ENCODE data around the gene MTNR1B. TPM values are rescaled to one million over a fixed set of nuclear protein-coding genes. Genes with fewer than 3 reads are reported as not detected.

MTNR1B gene
- total RNA-seq, 1 donor from 2014 or later = not detected

DNA sequence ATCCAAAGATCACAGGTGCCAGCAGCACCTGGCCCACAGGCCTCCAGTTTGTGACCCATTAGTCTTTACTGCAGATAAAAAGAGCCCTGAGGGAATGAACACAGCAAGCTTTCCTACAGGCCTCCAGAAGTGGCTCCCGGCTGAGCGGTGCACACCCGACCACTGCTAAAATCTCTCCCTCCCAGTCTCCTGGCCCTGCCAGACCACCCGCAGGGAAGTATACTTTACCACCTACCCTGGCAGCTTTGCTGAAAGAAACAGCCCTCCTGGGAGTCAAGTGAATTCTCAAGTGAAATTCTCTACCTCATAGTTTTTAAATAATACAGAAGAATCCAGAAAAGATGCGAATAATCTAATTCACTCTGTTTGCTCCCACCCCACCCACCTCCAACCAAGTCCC is 15.4 kb upstream of the MTNR1B start:
- FAIRE-seq = no peak
- no peaks in the 10 kb centered on the region for H3K27me3 ChIP-seq (ENCODE audit: control insufficient read depth, insufficient read depth, low read length)
- no peaks in the 10 kb centered on the region for H3K36me3 ChIP-seq (ENCODE audit: control insufficient read depth, insufficient read depth, low read length)
- DNase-seq (ENCODE audit: low read depth) = no peak
- H3K4me3 ChIP-seq (ENCODE audit: low read depth, low read length) = no peak overlapping the region
- TF ChIP-seq, protein P1, sequence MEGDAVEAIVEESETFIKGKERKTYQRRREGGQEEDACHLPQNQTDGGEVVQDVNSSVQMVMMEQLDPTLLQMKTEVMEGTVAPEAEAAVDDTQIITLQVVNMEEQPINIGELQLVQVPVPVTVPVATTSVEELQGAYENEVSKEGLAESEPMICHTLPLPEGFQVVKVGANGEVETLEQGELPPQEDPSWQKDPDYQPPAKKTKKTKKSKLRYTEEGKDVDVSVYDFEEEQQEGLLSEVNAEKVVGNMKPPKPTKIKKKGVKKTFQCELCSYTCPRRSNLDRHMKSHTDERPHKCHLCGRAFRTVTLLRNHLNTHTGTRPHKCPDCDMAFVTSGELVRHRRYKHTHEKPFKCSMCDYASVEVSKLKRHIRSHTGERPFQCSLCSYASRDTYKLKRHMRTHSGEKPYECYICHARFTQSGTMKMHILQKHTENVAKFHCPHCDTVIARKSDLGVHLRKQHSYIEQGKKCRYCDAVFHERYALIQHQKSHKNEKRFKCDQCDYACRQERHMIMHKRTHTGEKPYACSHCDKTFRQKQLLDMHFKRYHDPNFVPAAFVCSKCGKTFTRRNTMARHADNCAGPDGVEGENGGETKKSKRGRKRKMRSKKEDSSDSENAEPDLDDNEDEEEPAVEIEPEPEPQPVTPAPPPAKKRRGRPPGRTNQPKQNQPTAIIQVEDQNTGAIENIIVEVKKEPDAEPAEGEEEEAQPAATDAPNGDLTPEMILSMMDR (IDR thresholded peaks at IDR 0.05; ENCODE audit: insufficient read depth, low read length, severe bottlenecking) = no peak

- DNase-seq (ENCODE audit: low read depth) (peak; percentile 88), FAIRE-seq (no peak)
- no peak overlapping the region for H3K4me3 ChIP-seq (ENCODE audit: low read depth, low read length)
- H3K36me3 ChIP-seq (ENCODE audit: control insufficient read depth, insufficient read depth, low read length) = no peaks in the 10 kb centered on the region
- TF ChIP-seq, protein P1 (IDR thresholded peaks at IDR 0.05; ENCODE audit: insufficient read depth, low read length, severe bottlenecking) = no peak
- H3K27me3 ChIP-seq (ENCODE audit: control insufficient read depth, insufficient read depth, low read length) = no peaks in the 10 kb centered on the region
Observed at GRCh38 chr11:92955860-92956259, 13.6 kb upstream of the MTNR1B start.

DNA sequence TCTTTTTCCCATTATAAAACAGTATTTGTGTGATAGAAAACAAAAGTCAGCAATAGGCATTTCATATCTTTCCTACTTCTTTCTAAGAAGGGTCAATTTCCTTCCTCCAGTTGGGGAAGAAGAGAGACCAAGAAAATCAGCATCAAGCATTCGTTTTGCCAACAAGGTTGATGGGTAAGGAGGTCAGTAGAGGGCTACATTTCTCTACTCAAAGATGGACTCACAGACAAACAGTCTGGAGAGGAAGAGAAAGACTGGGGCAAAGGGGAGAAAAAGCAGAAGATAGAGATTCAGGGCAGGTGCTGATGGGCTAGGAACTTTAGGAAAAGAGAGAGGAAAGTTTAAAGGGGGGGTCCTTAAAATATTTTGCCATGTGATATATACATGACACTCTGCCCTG is 8.6 kb upstream of the MTNR1B start:
- no peak for FAIRE-seq
- no peaks in the 10 kb centered on the region for H3K36me3 ChIP-seq (ENCODE audit: control insufficient read depth, insufficient read depth, low read length)
- no peaks in the 10 kb centered on the region for H3K27me3 ChIP-seq (ENCODE audit: control insufficient read depth, insufficient read depth, low read length)
- TF ChIP-seq, protein P1 (IDR thresholded peaks at IDR 0.05; ENCODE audit: insufficient read depth, low read length, severe bottlenecking) = no peak
- no peak overlapping the region for H3K4me3 ChIP-seq (ENCODE audit: low read depth, low read length)
- DNase-seq (ENCODE audit: low read depth) = no peak

DNA sequence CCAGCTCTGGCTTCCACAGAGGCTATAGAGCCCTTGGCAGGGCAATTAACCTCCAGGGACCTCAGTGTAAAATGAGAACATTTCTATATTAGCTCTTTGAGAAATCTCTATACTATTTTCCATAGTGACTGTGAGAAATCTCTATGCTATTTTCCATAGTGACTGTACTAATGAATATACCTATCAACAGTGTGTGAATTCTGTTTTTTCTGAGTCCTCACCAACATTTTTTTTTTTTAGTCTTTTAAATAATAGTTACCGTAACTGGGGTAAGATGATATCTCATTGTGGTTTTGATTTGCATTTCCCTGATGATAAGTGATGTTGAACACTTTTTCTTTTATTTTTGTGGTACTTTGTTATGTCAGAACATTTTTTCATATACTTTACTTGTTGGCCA is 7.0 kb upstream of the MTNR1B start:
- DNase-seq (ENCODE audit: low read depth) (no peak), FAIRE-seq (no peak)
- TF ChIP-seq, protein P1 (IDR thresholded peaks at IDR 0.05; ENCODE audit: insufficient read depth, low read length, severe bottlenecking) = no peak
- no peaks in the 10 kb centered on the region for H3K27me3 ChIP-seq (ENCODE audit: control insufficient read depth, insufficient read depth, low read length)
- no peaks in the 10 kb centered on the region for H3K36me3 ChIP-seq (ENCODE audit: control insufficient read depth, insufficient read depth, low read length)
- no peak overlapping the region for H3K4me3 ChIP-seq (ENCODE audit: low read depth, low read length)

DNA sequence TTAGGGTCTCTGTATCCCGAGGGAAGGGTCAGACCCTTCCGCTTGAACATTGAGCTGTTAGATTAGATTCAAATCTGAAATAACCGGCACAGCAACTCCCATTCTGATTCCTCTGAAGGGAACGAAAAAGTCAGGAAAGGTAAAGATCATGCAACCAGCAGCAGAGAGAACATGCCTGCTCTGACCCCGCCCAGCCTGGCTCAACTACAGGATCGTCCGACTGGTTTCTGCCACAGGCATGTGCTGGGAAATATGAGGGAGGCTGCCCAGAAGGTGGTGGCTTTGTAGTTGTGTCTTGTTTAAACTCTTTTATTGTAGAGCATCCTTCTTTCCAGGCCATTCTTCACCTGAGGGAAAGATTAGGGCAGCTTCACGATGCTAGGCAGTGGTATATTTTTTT is 5.0 kb upstream of the MTNR1B start:
- Histone ChIP-seq H3K36me3 (ENCODE audit: control insufficient read depth, insufficient read depth, low read length) (no peaks in the 10 kb centered on the region), H3K27me3 (ENCODE audit: control insufficient read depth, insufficient read depth, low read length) (peaks cover 6% of the 10 kb centered on the region), H3K4me3 (ENCODE audit: low read depth, low read length) (no peak overlapping the region)
- no peak for FAIRE-seq
- TF ChIP-seq, protein P1 (IDR thresholded peaks at IDR 0.05; ENCODE audit: insufficient read depth, low read length, severe bottlenecking) = no peak
- DNase-seq (ENCODE audit: low read depth) = peak; percentile 57

DNA sequence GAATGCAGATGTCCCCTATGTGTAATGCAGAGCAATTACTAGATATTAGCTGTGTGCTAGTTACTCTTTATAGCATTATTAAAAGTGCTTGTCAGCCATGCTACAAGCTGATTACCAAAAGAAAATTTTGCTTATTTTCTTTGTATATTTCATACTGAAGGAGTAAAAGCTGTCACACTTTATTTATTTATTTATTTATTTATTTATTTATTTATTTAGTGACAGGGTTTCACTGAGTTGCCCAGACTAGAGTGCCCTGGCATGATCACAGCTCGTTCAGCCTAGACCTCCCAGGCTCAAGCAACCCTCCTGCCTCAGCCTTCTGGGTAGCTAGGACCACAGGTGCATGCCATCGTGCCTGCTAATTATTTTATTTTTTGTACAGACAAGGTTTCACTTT is 4.3 kb upstream of the MTNR1B start:
- FAIRE-seq = no peak
- Histone ChIP-seq H3K4me3 (ENCODE audit: low read depth, low read length) (no peak overlapping the region), H3K27me3 (ENCODE audit: control insufficient read depth, insufficient read depth, low read length) (peaks cover 10% of the 10 kb centered on the region), H3K36me3 (ENCODE audit: control insufficient read depth, insufficient read depth, low read length) (no peaks in the 10 kb centered on the region)
- no peak for DNase-seq (ENCODE audit: low read depth)
- TF ChIP-seq, protein P1 (IDR thresholded peaks at IDR 0.05; ENCODE audit: insufficient read depth, low read length, severe bottlenecking) = no peak
